ENCODE measurements around the gene FAM43A. TPM values are rescaled to one million over a fixed set of nuclear protein-coding genes. Genes with fewer than 3 reads are reported as not detected.

FAM43A gene
- total RNA-seq, 2 experiments from 2014 or later = 3.3 to 3.9 TPM

GRCh38 chr3:194667363-194667762 is 18.3 kb upstream of the FAM43A start:
- ChIA-PET POLR2A (interaction anchor here (0.7 to 1.3 kb wide), 3 partner anchors 17 to 193 kb away, joined by 3 read pairs; no protein-coding TSS in a partner anchor), CTCF (interaction anchor here (1.2 to 10.3 kb wide), 2 partner anchors 18 to 20 kb away, joined by 4 to 199 read pairs; partner anchors contain the start of gene FAM43A)
- peaks cover 30% of the 10 kb centered on the region for H3K4me1 Mint-ChIP-seq (ENCODE audit: low read depth)
- peaks cover 29% of the 10 kb centered on the region for H3K36me3 Mint-ChIP-seq (ENCODE audit: low read depth)
- TF ChIP-seq, protein P1, sequence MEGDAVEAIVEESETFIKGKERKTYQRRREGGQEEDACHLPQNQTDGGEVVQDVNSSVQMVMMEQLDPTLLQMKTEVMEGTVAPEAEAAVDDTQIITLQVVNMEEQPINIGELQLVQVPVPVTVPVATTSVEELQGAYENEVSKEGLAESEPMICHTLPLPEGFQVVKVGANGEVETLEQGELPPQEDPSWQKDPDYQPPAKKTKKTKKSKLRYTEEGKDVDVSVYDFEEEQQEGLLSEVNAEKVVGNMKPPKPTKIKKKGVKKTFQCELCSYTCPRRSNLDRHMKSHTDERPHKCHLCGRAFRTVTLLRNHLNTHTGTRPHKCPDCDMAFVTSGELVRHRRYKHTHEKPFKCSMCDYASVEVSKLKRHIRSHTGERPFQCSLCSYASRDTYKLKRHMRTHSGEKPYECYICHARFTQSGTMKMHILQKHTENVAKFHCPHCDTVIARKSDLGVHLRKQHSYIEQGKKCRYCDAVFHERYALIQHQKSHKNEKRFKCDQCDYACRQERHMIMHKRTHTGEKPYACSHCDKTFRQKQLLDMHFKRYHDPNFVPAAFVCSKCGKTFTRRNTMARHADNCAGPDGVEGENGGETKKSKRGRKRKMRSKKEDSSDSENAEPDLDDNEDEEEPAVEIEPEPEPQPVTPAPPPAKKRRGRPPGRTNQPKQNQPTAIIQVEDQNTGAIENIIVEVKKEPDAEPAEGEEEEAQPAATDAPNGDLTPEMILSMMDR (IDR thresholded peaks at IDR 0.05) = no peak
- no peak overlapping the region for H3K27ac Mint-ChIP-seq
- intact Hi-C loops (cut with micrococcal nuclease) = no loop called here
- H3K9me3 Mint-ChIP-seq = no peaks in the 10 kb centered on the region
- no peaks in the 10 kb centered on the region for H3K27me3 Mint-ChIP-seq
- DNase-seq = no peak
- no peak for ATAC-seq
- no peak overlapping the region for H3K4me3 Mint-ChIP-seq

DNA sequence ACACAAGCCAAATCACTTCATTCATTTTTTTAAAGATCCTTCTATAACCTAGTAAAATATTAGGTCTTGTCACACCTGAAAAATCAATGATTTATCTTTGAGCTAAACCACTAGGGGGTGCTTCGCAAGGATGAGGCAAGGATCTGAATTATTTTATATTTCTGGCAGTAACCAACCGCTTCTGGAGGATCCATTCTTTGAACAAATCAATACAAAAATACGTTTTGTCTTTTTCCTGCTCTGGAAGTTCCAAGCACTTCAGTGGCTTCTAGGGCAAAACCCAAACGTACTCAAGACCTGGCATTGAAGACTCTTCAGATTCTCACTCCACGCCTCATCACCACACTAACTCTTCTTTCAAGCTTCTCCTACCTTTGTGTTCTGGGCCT is 14.2 kb upstream of the FAM43A start:
- Mint-ChIP-seq H3K4me3 (peak overlapping the region; percentile 94), H3K36me3 (ENCODE audit: low read depth) (peaks cover 14% of the 10 kb centered on the region), H3K27ac (peak overlapping the region; percentile 98), H3K9me3 (no peaks in the 10 kb centered on the region), H3K4me1 (ENCODE audit: low read depth) (peaks cover 57% of the 10 kb centered on the region), H3K27me3 (no peaks in the 10 kb centered on the region)
- CTCF ChIA-PET = interaction anchor here (0.7 to 10.3 kb wide), 33 partner anchors 8 to 874 kb away, joined by 3 to 199 read pairs (median 4); partner anchors contain the start of genes FAM43A, TMEM44 and XXYLT1
- TF ChIP-seq, protein P1 (IDR thresholded peaks at IDR 0.05) = peak; percentile 84
- POLR2A ChIA-PET = interaction anchor here (1.0 to 2.9 kb wide), 5 partner anchors 10 to 275 kb away, joined by 3 to 16 read pairs (median 9); partner anchors contain the start of gene FAM43A
- intact Hi-C loops (cut with micrococcal nuclease) = no loop called here
- ATAC-seq (no peak), DNase-seq (peak; percentile 31)

GRCh38 chr3:194671900-194672808 is 13.5 kb upstream of the FAM43A start, which contains the start of gene LSG1:
LSG1 (minus strand) TSS chr3:194672191; CDS start chr3:194672162, 29 bp downstream.
- peaks cover 2% of the 10 kb centered on the region for H3K27me3 Mint-ChIP-seq
- H3K36me3 Mint-ChIP-seq (ENCODE audit: low read depth) = peaks cover 14% of the 10 kb centered on the region
- CTCF ChIA-PET = interaction anchor here (0.7 to 10.3 kb wide), 29 partner anchors 8 to 874 kb away, joined by 3 to 199 read pairs (median 4); partner anchors contain the start of genes FAM43A, TMEM44 and XXYLT1
- peak; percentile 88 for ATAC-seq
- peak within 1 kb of the TSS; percentile 98 for H3K27ac Mint-ChIP-seq
- peaks cover 59% of the 10 kb centered on the region for H3K4me1 Mint-ChIP-seq (ENCODE audit: low read depth)
- POLR2A ChIA-PET = interaction anchor here (0.7 to 2.9 kb wide), 9 partner anchors 11 to 1646 kb away, joined by 3 to 16 read pairs (median 3); partner anchors contain the start of gene FAM43A
- TF ChIP-seq, protein P1 (IDR thresholded peaks at IDR 0.05) = no peak
- no peaks in the 10 kb centered on the region for H3K9me3 Mint-ChIP-seq
- peak; percentile 94 for DNase-seq
- peak within 1 kb of the TSS; percentile 94 for H3K4me3 Mint-ChIP-seq
- intact Hi-C loops (cut with micrococcal nuclease) = no loop called here

GRCh38 chr3:194672876-194673275 is 12.8 kb upstream of the FAM43A start:
- Mint-ChIP-seq H3K27me3 (peaks cover 2% of the 10 kb centered on the region), H3K9me3 (no peaks in the 10 kb centered on the region), H3K4me3 (peak overlapping the region; percentile 94), H3K36me3 (ENCODE audit: low read depth) (peaks cover 12% of the 10 kb centered on the region), H3K27ac (peak overlapping the region; percentile 98), H3K4me1 (ENCODE audit: low read depth) (peaks cover 56% of the 10 kb centered on the region)
- TF ChIP-seq, protein P1 (IDR thresholded peaks at IDR 0.05) = no peak
- DNase-seq = no peak
- intact Hi-C loops (cut with micrococcal nuclease) = no loop called here
- ChIA-PET CTCF (interaction anchor here (0.7 to 10.3 kb wide), 8 partner anchors 12 to 597 kb away, joined by 3 to 199 read pairs (median 14); partner anchors contain the start of genes FAM43A and XXYLT1), POLR2A (interaction anchor here (0.7 to 2.9 kb wide), 8 partner anchors 10 to 1645 kb away, joined by 3 to 16 read pairs (median 4); partner anchors contain the start of gene FAM43A)
- no peak for ATAC-seq
